ENCODE measurements around the gene RHCG. TPM values are rescaled to one million over a fixed set of nuclear protein-coding genes. Genes with fewer than 3 reads are reported as not detected.

RHCG gene
- total RNA-seq, 1 donor: not detected

GRCh38 chr15:89530976-89531375, 34.6 kb upstream of the RHCG start:
- TF ChIP-seq, protein P1, sequence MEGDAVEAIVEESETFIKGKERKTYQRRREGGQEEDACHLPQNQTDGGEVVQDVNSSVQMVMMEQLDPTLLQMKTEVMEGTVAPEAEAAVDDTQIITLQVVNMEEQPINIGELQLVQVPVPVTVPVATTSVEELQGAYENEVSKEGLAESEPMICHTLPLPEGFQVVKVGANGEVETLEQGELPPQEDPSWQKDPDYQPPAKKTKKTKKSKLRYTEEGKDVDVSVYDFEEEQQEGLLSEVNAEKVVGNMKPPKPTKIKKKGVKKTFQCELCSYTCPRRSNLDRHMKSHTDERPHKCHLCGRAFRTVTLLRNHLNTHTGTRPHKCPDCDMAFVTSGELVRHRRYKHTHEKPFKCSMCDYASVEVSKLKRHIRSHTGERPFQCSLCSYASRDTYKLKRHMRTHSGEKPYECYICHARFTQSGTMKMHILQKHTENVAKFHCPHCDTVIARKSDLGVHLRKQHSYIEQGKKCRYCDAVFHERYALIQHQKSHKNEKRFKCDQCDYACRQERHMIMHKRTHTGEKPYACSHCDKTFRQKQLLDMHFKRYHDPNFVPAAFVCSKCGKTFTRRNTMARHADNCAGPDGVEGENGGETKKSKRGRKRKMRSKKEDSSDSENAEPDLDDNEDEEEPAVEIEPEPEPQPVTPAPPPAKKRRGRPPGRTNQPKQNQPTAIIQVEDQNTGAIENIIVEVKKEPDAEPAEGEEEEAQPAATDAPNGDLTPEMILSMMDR (IDR thresholded peaks at IDR 0.05; ENCODE audit: insufficient read depth, low read depth, low read length): no peak
- DNase-seq (ENCODE audit: low read depth): no peak
- H3K4me3 ChIP-seq (ENCODE audit: low read depth, low read length): no peak overlapping the region

- no peak for DNase-seq (ENCODE audit: low read depth)
- no peak overlapping the region for H3K4me3 ChIP-seq (ENCODE audit: low read depth, low read length)
- TF ChIP-seq, protein P1 (IDR thresholded peaks at IDR 0.05; ENCODE audit: insufficient read depth, low read depth, low read length): no peak
Observed at GRCh38 chr15:89528757-89529352, 32.5 kb upstream of the RHCG start.

DNA sequence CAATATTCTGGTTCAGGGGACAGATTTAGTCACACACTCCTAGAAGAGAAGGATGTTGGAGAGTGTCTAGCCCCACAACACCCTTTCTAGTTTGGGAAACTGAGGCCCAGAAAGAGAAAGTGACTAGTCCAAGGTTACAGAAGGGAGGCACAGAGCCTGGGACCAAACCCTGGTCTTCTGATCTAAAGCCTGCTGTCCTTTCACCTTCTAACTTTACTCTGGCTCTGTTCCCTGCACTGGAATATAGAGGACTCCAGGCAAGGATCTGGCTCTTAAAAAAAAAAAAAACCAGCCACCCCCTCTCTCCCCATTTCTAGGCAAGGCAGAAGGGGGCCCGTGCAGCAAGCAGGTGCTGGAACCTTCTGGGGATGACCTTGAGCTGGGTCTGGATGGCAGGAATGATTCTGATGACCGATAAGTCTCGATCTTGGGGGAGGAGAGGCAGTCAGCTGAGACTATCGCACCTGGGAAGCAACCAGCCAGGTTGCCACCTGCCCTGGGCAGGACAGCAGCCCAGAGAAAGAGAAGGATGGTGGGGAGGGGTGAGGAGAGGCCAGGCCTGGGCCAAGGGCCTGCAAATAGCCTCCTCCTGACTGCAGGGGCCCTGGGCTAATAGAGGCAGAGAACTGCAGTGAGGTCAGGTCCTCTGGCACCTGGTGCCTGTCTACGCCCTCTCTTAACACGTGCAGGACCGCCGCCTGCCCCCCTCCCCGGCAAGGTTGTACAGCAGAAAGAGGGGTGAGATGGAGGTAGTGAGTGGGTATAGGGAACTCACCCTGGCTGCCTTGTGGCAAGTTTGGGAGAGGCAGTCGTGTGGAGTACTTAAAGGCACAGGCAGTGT, 30.4 kb upstream of the RHCG start:
- DNase-seq (ENCODE audit: low read depth): no peak
- no peak overlapping the region for H3K4me3 ChIP-seq (ENCODE audit: low read depth, low read length)
- TF ChIP-seq, protein P1 (IDR thresholded peaks at IDR 0.05; ENCODE audit: insufficient read depth, low read depth, low read length): no peak

DNA sequence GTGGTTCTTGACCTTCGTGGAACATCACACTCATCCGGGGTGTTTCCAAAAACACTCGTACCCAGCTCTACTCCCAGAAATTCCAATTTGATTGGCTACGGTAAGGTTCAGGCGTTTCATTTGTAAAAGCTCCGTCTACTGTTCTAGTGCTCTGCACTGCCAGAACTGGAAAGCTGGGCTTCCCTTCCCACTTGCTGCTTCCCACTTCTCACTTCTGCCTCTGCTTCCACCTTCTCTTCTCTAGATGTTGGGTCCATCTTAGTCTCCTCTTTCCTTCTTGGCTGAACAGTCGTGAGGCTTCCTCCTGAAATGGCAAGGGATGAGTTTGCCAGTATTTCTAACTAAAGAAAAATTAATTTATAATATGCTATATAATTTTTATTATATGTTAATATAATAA, 29.8 kb upstream of the RHCG start:
- TF ChIP-seq, protein P1 (IDR thresholded peaks at IDR 0.05; ENCODE audit: insufficient read depth, low read depth, low read length): no peak
- no peak for DNase-seq (ENCODE audit: low read depth)
- no peak overlapping the region for H3K4me3 ChIP-seq (ENCODE audit: low read depth, low read length)

DNA sequence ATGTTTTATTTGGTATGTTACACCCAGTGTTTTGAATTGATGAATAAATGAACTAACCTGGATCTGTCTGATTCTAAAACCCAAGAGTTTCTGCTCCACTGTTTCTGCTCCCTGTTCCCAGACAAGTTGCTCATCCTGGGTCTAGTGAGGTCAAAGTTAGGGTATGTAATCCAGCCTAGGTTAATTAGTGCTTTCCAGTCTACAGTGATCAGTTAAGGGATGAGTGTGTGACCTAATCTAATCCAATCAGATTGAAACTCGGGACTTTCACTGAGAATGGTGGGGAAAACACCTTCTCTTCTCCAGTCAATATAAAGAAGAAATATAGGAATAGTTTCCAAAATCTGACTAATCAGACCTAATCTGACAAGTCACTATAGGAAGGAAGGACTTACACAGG, 27.8 kb upstream of the RHCG start:
- H3K4me3 ChIP-seq (ENCODE audit: low read depth, low read length): no peak overlapping the region
- DNase-seq (ENCODE audit: low read depth): no peak
- TF ChIP-seq, protein P1 (IDR thresholded peaks at IDR 0.05; ENCODE audit: insufficient read depth, low read depth, low read length): no peak

DNA sequence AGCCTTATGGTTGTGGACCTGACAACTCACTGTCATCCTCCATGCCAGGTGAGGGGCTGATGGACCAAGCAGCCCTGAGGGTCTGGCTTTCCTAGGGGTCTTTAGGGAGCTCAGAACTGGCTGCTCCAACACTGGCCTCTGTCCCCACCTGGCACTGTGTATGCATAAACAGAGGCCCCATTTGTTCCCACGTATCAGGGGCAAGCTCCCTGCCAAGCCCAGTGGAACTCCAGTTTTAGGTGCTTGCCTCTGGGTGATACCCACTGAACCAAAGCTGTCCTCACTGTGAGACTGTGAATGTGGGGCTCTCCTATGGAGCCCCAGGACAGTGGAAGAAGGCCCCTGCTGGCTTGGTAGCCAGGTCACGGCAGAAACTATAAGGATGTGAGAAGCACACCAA, 26.7 kb upstream of the RHCG start:
- TF ChIP-seq, protein P1 (IDR thresholded peaks at IDR 0.05; ENCODE audit: insufficient read depth, low read depth, low read length): no peak
- no peak overlapping the region for H3K4me3 ChIP-seq (ENCODE audit: low read depth, low read length)
- no peak for DNase-seq (ENCODE audit: low read depth)

Measured in fibroblast of villous mesenchyme (primary cell).